Epithelial cell of proximal tubule (primary cell): ENCODE measurements around the gene PRG3. TPM values are rescaled to one million over a fixed set of nuclear protein-coding genes. Genes with fewer than 3 reads are reported as not detected.
A peak's percentile ranks its signal among the peaks of the same experiment; 100 is the strongest.

ENCODE experiments used
- DNase-seq: peaks from one replicate; pipeline ENCODE4 v3.0.0-alpha.2; 2011; ENCODE audit warnings: low read depth
- H3K4me3 ChIP-seq: 2 replicates; pipeline ENCODE4 v1.5.1; 2011; ENCODE audit warnings: low read depth, mild to moderate bottlenecking, low read length
- CTCF ChIP-seq: conservative IDR thresholded peaks from 2 replicates; pipeline ENCODE4 v1.5.1; 2012; ENCODE audit warnings: low read depth, mild to moderate bottlenecking, low read length
- total RNA-seq: library from RNA; depleted of rRNA; stranded (reverse); fragments of >200 nt; gene quantifications from 2 replicates; pipeline ENCODE4 v1.2.3, GENCODE V29; 2015

Gene PRG3
- total RNA-seq, 1 donor from 2014 or later: not detected

DNA sequence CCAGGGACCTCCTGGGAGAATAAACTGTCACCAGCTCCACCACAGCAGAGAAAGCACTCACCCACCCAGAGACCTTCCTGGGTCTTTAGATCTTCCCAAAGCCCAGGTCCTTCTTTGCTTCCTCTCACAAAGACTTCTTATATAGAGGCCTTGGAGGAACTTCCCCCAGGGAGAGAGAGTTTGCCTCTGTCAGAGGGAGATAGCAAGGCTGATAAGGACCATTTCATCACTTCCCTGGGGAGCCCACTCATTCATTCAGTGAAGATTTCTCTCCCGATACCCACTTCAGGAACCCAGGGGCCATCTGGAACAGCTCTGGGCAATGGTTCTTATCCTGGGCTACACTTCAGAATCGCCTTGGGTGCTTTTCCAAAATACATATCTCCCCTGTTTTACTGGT, 9.6 kb upstream of the PRG3 start, which contains the start of gene PRG2:
Gene PRG2, minus strand, starts transcription at position 116 of the 400 bp plus-strand sequence. CDS start 706 bp downstream, outside the sequence.
- no peak within 1 kb of the TSS for H3K4me3 ChIP-seq
- no peak for DNase-seq
- TF ChIP-seq CTCF: no peak

DNA sequence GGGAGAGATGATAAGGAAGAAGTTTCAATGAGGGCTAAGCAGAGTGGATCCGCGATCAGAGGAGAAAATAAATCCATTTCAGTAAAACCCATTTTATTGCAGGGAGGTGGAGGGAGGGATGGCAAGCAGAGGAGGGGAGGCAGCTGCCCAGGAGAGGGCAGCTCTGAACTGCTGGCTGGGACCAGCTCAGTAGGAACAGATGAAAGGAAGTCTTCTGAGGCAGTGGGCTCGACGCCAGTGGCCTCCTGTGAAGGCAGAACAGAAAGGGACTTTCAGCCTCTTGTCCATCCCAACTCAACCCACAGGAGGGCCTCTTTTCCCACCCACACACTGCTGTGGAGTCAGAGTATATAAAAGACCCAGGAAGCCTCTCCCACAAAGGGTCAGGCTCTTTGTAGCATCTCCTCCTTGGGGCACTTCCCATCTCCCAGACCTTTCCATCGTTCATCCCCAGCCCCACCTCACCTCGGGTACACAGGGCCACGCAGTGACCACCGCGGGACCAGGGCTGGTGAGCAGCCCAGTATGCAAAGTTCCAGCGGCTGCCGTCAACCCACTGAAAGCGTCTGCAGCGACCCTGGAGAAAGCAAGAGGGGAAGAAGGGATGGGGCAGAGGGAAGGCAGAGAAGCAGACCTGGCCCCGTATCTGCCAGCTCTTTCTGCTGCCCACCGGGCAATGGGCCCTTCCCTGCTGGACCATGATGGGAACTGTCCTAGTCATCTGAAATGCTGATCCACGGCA, 6.5 kb upstream of the PRG3 start:
- DNase-seq: no peak
- H3K4me3 ChIP-seq: no peak overlapping the region
- TF ChIP-seq CTCF: no peak

- no peak overlapping the region for H3K4me3 ChIP-seq
- no peak for TF ChIP-seq CTCF
- no peak for DNase-seq
Measured at GRCh38 chr11:57386178-57386940, 5.4 kb upstream of the PRG3 start.

DNA sequence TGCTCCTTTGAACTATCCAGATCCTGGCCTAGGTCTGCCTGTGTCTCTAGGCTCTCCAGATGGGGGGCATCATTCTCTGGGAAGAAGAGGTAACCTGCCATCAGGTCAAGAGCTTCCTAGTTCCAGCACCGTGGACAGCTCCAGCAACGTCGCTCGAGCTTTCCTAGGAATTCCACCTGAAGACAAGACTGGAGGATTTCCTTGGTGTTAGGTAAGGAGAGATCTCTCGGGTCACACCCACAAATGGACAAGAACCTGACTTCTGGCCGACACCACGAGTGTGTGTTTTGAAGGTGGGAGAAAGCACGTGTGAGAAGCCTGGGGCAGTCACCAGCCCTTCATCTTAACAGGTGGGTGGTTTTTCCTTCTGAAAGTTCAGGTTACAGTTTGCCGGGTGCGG, 1.2 kb downstream of the PRG3 start:
- TF ChIP-seq CTCF: no peak
- DNase-seq: no peak
- H3K4me3 ChIP-seq: no peak overlapping the region

DNA sequence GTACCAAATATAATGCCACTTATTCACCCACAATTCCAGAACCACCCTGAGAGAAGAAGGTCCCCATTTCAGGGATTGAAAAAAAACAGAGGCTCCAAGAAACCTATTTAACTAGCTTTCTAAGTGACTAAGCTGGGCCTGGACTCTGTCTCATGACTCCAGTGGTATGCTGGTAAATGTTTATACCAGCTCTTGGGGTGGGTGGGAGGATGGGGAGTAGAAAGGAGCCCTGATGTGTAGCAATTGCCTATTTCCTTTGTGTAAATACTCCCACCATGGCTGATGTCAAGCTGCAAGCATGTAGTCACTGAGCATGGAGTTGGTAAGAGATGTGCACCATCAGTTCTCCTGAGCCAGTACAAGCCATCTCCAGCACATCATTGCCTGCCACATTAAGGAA, 2.8 kb downstream of the PRG3 start:
- no peak overlapping the region for H3K4me3 ChIP-seq
- DNase-seq: peak; percentile 39
- TF ChIP-seq CTCF: no peak

DNA sequence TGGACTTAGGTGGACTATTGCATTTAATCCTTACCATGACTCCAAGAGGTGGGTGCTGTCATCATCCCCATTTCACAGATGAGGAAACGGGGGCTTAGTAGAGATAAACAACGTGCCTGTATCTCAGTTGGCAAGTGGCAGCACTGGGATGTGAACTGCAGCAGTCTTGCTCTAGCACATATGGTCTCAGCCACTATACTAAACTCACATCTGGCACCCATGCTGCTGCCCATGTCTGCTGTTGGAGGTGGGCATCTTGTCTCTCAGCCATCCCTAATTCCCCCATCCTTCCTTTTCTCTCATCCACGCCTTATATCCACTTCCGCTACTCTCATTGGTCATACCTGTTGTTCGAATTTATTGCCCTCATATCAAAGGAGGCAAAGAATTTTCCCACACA, 3.8 kb downstream of the PRG3 start:
- TF ChIP-seq CTCF: no peak
- DNase-seq: no peak
- H3K4me3 ChIP-seq: no peak overlapping the region
